Peyer's patch (tissue), 4 donors: ENCODE results near the gene TGFBR1. TPM values are rescaled to one million over a fixed set of nuclear protein-coding genes. Genes with fewer than 3 reads are reported as not detected.

Source experiments
- DNase-seq, 3 donors: peaks; one replicate each; pipeline ENCODE4 v3.0.0-alpha.2; 2017 to 2019
- H3K27ac ChIP-seq, 4 donors: fragments of 200-600 bp; sonication (generic); one replicate each; pipeline ENCODE4 v1.5.1; 2016 to 2019
- H3K27me3 ChIP-seq, 2 donors: fragments of 200-600 bp; sonication (generic); one replicate each; pipeline ENCODE4 v1.5.1; 2019
- H3K36me3 ChIP-seq, 3 donors: fragments of 200-600 bp; sonication (generic); one replicate each; pipeline ENCODE4 v1.5.1; 2016 to 2019
- H3K4me1 ChIP-seq, 4 donors: fragments of 200-600 bp; sonication (generic); one replicate each; pipeline ENCODE4 v1.5.1; 2016 to 2019
- H3K4me3 ChIP-seq, 4 donors: fragments of 200-600 bp; sonication (generic); 1 replicate in 3 of 4; 2 replicates in 1 of 4; pipeline ENCODE4 v1.5.1; 2016 to 2019; ENCODE audit warnings: mild to moderate bottlenecking in 1 of 4
- H3K9me3 ChIP-seq, 4 donors: fragments of 200-600 bp; sonication (generic); one replicate each; pipeline ENCODE4 v1.5.1; 2016 to 2019; ENCODE audit warnings: mild to moderate bottlenecking in 1 of 4
- POLR2A ChIP-seq, 2 donors: fragments of 450-650 bp; IDR thresholded peaks; one replicate each; pipeline ENCODE4 v1.5.1; 2017; ENCODE audit warnings: antibody characterized with exemption in 2 of 2, mild to moderate bottlenecking in 2 of 2, moderate library complexity in 2 of 2
- total RNA-seq, 4 donors: library from RNA; depleted of rRNA; stranded (reverse); fragments of >200 nt; gene quantifications; one replicate each; pipeline ENCODE4 v1.1.0, GENCODE V29; 2016
- TF ChIP-seq, protein P1 (sequence below), 6 experiments: fragments of 450-650 bp in 4 of 6; fragments of 200-600 bp in 2 of 6; sonication (generic) in 1 of 6; IDR thresholded peaks; one replicate each; pipeline ENCODE4 v1.5.1; 2017 to 2019; ENCODE audit warnings: antibody characterized with exemption in 6 of 6, mild to moderate bottlenecking in 3 of 6, moderate library complexity in 1 of 6

The TGFBR1 gene
- total RNA-seq, 4 donors from 2014 or later: 11.6 to 14.4 (median 13.5) TPM

GRCh38 chr9:99134893-99135341 is 30.0 kb downstream of the TGFBR1 start:
- TF ChIP-seq, protein P1, sequence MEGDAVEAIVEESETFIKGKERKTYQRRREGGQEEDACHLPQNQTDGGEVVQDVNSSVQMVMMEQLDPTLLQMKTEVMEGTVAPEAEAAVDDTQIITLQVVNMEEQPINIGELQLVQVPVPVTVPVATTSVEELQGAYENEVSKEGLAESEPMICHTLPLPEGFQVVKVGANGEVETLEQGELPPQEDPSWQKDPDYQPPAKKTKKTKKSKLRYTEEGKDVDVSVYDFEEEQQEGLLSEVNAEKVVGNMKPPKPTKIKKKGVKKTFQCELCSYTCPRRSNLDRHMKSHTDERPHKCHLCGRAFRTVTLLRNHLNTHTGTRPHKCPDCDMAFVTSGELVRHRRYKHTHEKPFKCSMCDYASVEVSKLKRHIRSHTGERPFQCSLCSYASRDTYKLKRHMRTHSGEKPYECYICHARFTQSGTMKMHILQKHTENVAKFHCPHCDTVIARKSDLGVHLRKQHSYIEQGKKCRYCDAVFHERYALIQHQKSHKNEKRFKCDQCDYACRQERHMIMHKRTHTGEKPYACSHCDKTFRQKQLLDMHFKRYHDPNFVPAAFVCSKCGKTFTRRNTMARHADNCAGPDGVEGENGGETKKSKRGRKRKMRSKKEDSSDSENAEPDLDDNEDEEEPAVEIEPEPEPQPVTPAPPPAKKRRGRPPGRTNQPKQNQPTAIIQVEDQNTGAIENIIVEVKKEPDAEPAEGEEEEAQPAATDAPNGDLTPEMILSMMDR (IDR thresholded peaks at IDR 0.05): no peak
- TF ChIP-seq POLR2A (IDR thresholded peaks at IDR 0.05): no peak

DNA sequence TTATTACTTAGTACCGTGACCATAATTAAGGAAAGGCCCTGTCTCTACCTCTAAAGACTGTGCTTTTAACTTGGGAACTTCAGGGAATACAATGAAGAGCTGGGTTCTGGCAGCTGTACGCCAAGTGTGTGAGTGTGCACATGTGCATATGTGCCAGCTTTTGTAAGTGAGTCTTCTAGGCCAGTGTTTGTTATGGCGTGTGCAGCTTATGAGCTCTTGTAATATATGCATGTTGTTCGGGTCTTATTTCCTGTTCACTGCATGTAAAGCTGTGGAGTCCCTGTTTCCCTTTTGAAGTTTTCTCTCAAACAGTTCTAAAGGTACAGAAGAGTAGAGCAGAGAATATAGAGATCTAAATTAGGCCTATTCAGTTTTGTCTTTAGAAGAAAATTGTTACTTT is 30.5 kb downstream of the TGFBR1 start:
- DNase-seq: no peak
- Histone ChIP-seq H3K4me1 (no peaks in the 10 kb centered on the region), H3K4me3 (no peak overlapping the region), H3K27ac (peak overlapping the region in 1 of 4 donors; percentile 13), H3K9me3 (no peaks in the 10 kb centered on the region), H3K27me3 (no peaks in the 10 kb centered on the region), H3K36me3 (peaks cover 0 to 4% (median 0%) of the 10 kb centered on the region in 3 donors)
- TF ChIP-seq POLR2A (IDR thresholded peaks at IDR 0.05): no peak
- TF ChIP-seq, protein P1 (IDR thresholded peaks at IDR 0.05): no peak

More at GRCh38 chr9:99134893-99135341, 30.0 kb downstream of the TGFBR1 start:
- DNase-seq: no peak
- Histone ChIP-seq H3K9me3 (no peaks in the 10 kb centered on the region), H3K4me1 (peaks cover 0 to under 1% (median 0%) of the 10 kb centered on the region in 4 donors), H3K27me3 (no peaks in the 10 kb centered on the region), H3K4me3 (no peak overlapping the region), H3K27ac (no peak overlapping the region), H3K36me3 (peaks cover 0 to 4% (median 0%) of the 10 kb centered on the region in 3 donors)

DNA sequence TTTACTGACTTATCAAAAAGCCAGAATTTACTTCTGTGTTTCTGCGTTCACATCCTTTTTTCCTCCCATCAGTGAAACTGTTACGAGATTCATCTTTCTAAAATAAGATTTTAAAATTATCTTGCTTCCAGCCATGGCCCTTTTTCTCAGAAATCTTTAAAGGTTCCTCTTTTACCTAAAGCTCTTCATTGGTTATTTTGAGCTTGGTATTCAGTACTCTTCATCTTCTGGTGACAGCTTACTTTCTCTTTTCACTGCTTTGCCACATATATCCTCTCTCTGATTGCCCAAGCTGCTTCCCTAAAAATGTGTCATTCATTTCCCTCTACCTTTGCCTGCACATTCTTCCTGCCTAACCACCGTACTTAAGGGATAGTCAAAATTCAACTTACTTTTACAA is 32.3 kb downstream of the TGFBR1 start:
- H3K4me3 ChIP-seq: no peak overlapping the region
- DNase-seq: no peak

GRCh38 chr9:99137891-99138290 is 33.0 kb downstream of the TGFBR1 start:
- H3K9me3 ChIP-seq: no peaks in the 10 kb centered on the region
- DNase-seq: no peak
- H3K4me1 ChIP-seq: peaks cover 0 to 7% (median 0%) of the 10 kb centered on the region in 4 donors
- TF ChIP-seq POLR2A (IDR thresholded peaks at IDR 0.05): no peak
- TF ChIP-seq, protein P1 (IDR thresholded peaks at IDR 0.05): no peak
- H3K27ac ChIP-seq: no peak overlapping the region
- no peaks in the 10 kb centered on the region for H3K27me3 ChIP-seq
- H3K4me3 ChIP-seq: no peak overlapping the region
- H3K36me3 ChIP-seq: peaks cover 0 to 6% (median 0%) of the 10 kb centered on the region in 3 donors

More for the DNA sequence above, 32.3 kb downstream of the TGFBR1 start:
- Histone ChIP-seq H3K27ac (no peak overlapping the region), H3K4me1 (peaks cover 0 to 7% (median 0%) of the 10 kb centered on the region in 4 donors), H3K27me3 (no peaks in the 10 kb centered on the region), H3K36me3 (peaks cover 0 to 2% (median 0%) of the 10 kb centered on the region in 3 donors), H3K9me3 (no peaks in the 10 kb centered on the region)
- TF ChIP-seq, protein P1 (IDR thresholded peaks at IDR 0.05): no peak
- no peak for TF ChIP-seq POLR2A (IDR thresholded peaks at IDR 0.05)

DNA sequence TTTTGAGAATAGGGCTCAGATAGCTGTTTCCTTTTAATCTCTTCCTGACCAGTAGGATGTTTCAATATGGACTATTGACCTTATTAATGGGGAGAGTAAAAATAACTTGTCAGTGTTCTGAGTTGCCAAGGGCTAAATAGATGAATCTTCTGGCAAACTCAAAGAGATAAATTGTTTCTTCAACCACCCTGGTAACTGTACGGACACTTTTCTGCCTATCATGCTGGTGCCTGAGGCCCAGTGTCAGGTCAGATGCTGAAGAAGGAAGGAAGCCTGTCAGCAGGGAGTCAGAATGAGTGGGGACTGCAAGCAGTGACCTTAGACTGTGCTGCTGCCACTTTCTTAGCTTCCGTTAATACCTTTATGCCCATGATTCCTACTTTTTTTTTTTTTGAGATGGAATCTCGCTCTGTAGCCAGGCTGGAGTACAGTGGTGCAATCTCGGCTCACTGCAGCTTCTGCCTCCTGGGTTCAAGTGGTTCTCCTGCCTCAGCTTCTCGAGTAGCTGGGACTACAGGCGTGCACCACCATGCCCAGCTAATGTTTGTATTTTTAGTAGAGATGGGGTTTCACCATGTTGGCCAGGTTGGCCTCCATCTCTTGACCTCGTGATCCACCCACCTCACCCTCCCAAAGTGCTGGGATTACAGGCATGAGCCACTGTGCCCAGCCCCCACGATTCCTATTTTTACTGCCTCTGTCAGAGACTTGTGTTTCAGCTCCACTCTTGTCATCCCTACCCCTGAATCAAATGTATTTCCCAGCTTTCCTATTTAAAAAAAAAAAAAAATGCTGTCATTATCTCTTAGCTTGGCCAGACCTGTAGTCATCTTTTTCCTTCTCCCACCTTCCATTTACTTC is 33.7 kb downstream of the TGFBR1 start:
- H3K27me3 ChIP-seq: no peaks in the 10 kb centered on the region
- no peak overlapping the region for H3K27ac ChIP-seq
- TF ChIP-seq, protein P1 (IDR thresholded peaks at IDR 0.05): no peak
- no peak for TF ChIP-seq POLR2A (IDR thresholded peaks at IDR 0.05)
- DNase-seq: no peak
- H3K9me3 ChIP-seq: no peaks in the 10 kb centered on the region
- H3K36me3 ChIP-seq: peaks cover 0 to 13% (median 0%) of the 10 kb centered on the region in 3 donors
- no peak overlapping the region for H3K4me3 ChIP-seq
- H3K4me1 ChIP-seq: peaks cover 0 to 7% (median 0%) of the 10 kb centered on the region in 4 donors
